GM12878 (cell line): ENCODE data around the gene CST8. TPM values are rescaled to one million over a fixed set of nuclear protein-coding genes. Genes with fewer than 3 reads are reported as not detected.

Experiments
- ATAC-seq: fragments of 200-7000 bp; cut with Tn5 transposase; 3 replicates; pipeline ENCODE4 v1.9.1; 2020; ENCODE audit warnings: mild to moderate bottlenecking, moderate library complexity
- BruUV-seq: library from RNA; stranded (reverse); fragments of 400-500 nt; replicated peaks from 2 replicates; lab custom pipeline; 2021; lab: Mats Ljungman, UMichigan
- CTCF ChIA-PET: fragments of 300-600 bp; sonication (Branson Sonifier 250); formaldehyde crosslinking; extraction: SDS; loops from one replicate; lab custom pipeline; 2021; ENCODE audit warnings: inconsistent platforms; lab: Yijun Ruan, JAX
- POLR2A ChIA-PET: fragments of 350-600 bp; formaldehyde crosslinking; extraction: SDS; loops from one replicate; lab custom pipeline; 2021; ENCODE audit warnings: inconsistent platforms; lab: Charles Lee
- RAD21 ChIA-PET: fragments of 300-600 bp; sonication (Branson Sonifier 250); formaldehyde crosslinking; loops from one replicate; lab custom pipeline; 2023; ENCODE audit warnings: antibody characterized with exemption; ENCODE audit not compliant: unreplicated experiment; lab: Charles Lee
- SMC1A ChIA-PET: fragments of 300-600 bp; sonication (Branson Sonifier 250); formaldehyde crosslinking; loops from one replicate; lab custom pipeline; 2023; ENCODE audit not compliant: unreplicated experiment, uncharacterized antibody; lab: Charles Lee
- DNase-seq: peaks from one replicate; pipeline ENCODE4 v3.0.0-alpha.2; 2011; ENCODE audit warnings: low read depth, low spot score
- FAIRE-seq: peaks from 3 replicates; lab custom pipeline; 2011; peaks lifted over from hg19 to GRCh38; lab: Jason Lieb, UNC
- H2AFZ ChIP-seq: 2 replicates; pipeline ENCODE4 v1.6.0; 2011; ENCODE audit warnings: low read depth, low read length, control low read depth; ENCODE audit not compliant: control insufficient read depth
- H3K27ac ChIP-seq: 2 replicates; pipeline ENCODE4 v1.5.1; 2011; ENCODE audit warnings: control low read depth; ENCODE audit not compliant: control insufficient read depth, insufficient read depth
- H3K27me3 ChIP-seq, 2 experiments: replicated peaks in 1 of 2; 2 replicates each; pipeline versions ENCODE4 v1.6.0 to v1.6.1; 2011; ENCODE audit warnings: low read length in 1 of 2; ENCODE audit not compliant: control insufficient read depth in 2 of 2, insufficient read depth in 2 of 2
- H3K36me3 ChIP-seq, 2 experiments: 2 replicates each; pipeline ENCODE4 v1.5.1; 2011; ENCODE audit warnings: low read length in 1 of 2; ENCODE audit not compliant: control insufficient read depth in 2 of 2, insufficient read depth in 2 of 2
- H3K4me1 ChIP-seq: 2 replicates; pipeline ENCODE4 v1.6.1; 2011; ENCODE audit warnings: mild to moderate bottlenecking, low read length, moderate library complexity, mixed read lengths; ENCODE audit not compliant: control insufficient read depth, insufficient read depth
- H3K4me2 ChIP-seq: 2 replicates; pipeline ENCODE4 v1.6.0; 2011; ENCODE audit warnings: control low read depth; ENCODE audit not compliant: control insufficient read depth, insufficient read depth
- H3K4me3 ChIP-seq: fragments of 200-600 bp; sonication (generic); 2 replicates; pipeline ENCODE4 v1.5.1; 2016
- H3K79me2 ChIP-seq: 2 replicates; pipeline ENCODE4 v1.6.0; 2011; ENCODE audit warnings: low read length; ENCODE audit not compliant: control insufficient read depth, insufficient read depth
- H3K9ac ChIP-seq: 2 replicates; pipeline ENCODE4 v1.8.0; 2011; ENCODE audit warnings: low read length, control low read depth, mixed read lengths; ENCODE audit not compliant: control insufficient read depth, insufficient read depth
- H3K9me3 ChIP-seq: replicated peaks from 3 replicates; pipeline ENCODE4 v1.5.1; 2011; ENCODE audit warnings: mild to moderate bottlenecking, low read length; ENCODE audit not compliant: control insufficient read depth, insufficient read depth
- H4K20me1 ChIP-seq: 2 replicates; pipeline ENCODE4 v1.6.0; 2011; ENCODE audit not compliant: control insufficient read depth, insufficient read depth
- ASH2L ChIP-seq: fragments of 300-600, 200-600 bp; sonication (generic); IDR thresholded peaks from 2 replicates; pipeline ENCODE4 v1.6.1; 2017; ENCODE audit warnings: low read depth, mild to moderate bottlenecking, borderline replicate concordance
- BMI1 ChIP-seq: fragments of 450-650 bp; IDR thresholded peaks from 2 replicates; pipeline ENCODE4 v1.6.1; 2016; ENCODE audit warnings: mild to moderate bottlenecking, moderate library complexity, borderline replicate concordance
- CBX3 ChIP-seq: fragments of 200-600 bp; sonication (generic); IDR thresholded peaks from 2 replicates; pipeline ENCODE4 v1.6.1; 2016; ENCODE audit warnings: low read depth, borderline replicate concordance
- POLR2AphosphoS5 ChIP-seq: IDR thresholded peaks from 2 replicates; pipeline ENCODE4 v1.6.1; 2011; ENCODE audit warnings: mild to moderate bottlenecking, low read length, inconsistent platforms
- SPI1 ChIP-seq: IDR thresholded peaks from 2 replicates; pipeline ENCODE4 v1.6.1; 2011; ENCODE audit warnings: low read depth, mild to moderate bottlenecking, low read length, moderate library complexity, borderline replicate concordance; ENCODE audit not compliant: insufficient read depth
- SRF ChIP-seq, 2 experiments: IDR thresholded peaks; 2 replicates each; pipeline ENCODE4 v1.6.1; 2011; ENCODE audit warnings: low read depth in 2 of 2, low read length in 2 of 2, mild to moderate bottlenecking in 1 of 2, moderate library complexity in 1 of 2
- ZNF24 ChIP-seq: fragments of 450-650 bp; IDR thresholded peaks from 2 replicates; pipeline ENCODE4 v1.6.1; 2017; ENCODE audit warnings: antibody characterized with exemption, mild to moderate bottlenecking
- WGBS: methylation state at CpG from one replicate; pipeline ENCODE4 v1.1.6; 2016; ENCODE audit warnings: low lambda C conversion rate; ENCODE audit not compliant: insufficient replicate concordance, insufficient coverage; ENCODE audit errors: missing lambda C conversion rate; 5-methylcytosine and 5-hydroxymethylcytosine counted together
- in situ Hi-C: fragments of 300-500 bp; cut with MboI; formaldehyde crosslinking; loops from 9 replicates; pipeline ENCODE4 v1.14.3; 2018; ENCODE audit warnings: mixed read lengths
- intact Hi-C: fragments of 100-400 bp; cut with micrococcal nuclease; formaldehyde crosslinking; loops from one replicate; pipeline ENCODE4 v1.14.2; 2022; ENCODE audit not compliant: unreplicated experiment
- polyA plus RNA-seq, 11 experiments: library from polyadenylated mRNA; depleted of rRNA in 4 of 11; unstranded in 6 of 11; stranded (reverse) in 5 of 11; fragments of >200 nt; fragmentation: Nextera tagmentation in 4 of 11; fragmentation: Illumina TruSeq in 1 of 11; extraction: Ambion mirVana in 4 of 11; extraction: Trizol in 1 of 11; gene quantifications; 1 replicate in 1 of 11; 2 replicates in 10 of 11; pipeline versions ENCODE4 v1.2.1 to v1.2.3, GENCODE V29; 2011 to 2016; ENCODE audit warnings: inconsistent platforms in 2 of 11, missing spikeins in 2 of 11, low read depth in 1 of 11
- total RNA-seq, 4 experiments: library from RNA; depleted of rRNA in 3 of 4; stranded (reverse); fragments of >200 nt in 3 of 4; fragmentation: Illumina TruSeq in 1 of 4; extraction: Trizol in 1 of 4; gene quantifications; 2 replicates each; pipeline versions ENCODE4 v1.2.1 to v1.2.3, GENCODE V29; 2013 to 2021
- TF ChIP-seq, protein P1 (sequence below): IDR thresholded peaks from 2 replicates; pipeline ENCODE4 v1.6.1; 2011; ENCODE audit warnings: borderline replicate concordance, low read depth, mild to moderate bottlenecking, moderate library complexity, low read length; ENCODE audit not compliant: insufficient read depth, poor library complexity, severe bottlenecking

Gene CST8
- total and polyA plus RNA-seq, 10 of the 15 experiments (the other 5 are each of a cell fraction or from before 2014, with no cell fraction given), result not detected

GRCh38 chr20:23534801-23535593 is 44.1 kb downstream of the CST8 start:
- H3K4me2 ChIP-seq, result no peak overlapping the region
- no peak for TF ChIP-seq ZNF24
- TF ChIP-seq POLR2AphosphoS5, result no peak
- no peak for TF ChIP-seq ASH2L
- TF ChIP-seq, protein P1, sequence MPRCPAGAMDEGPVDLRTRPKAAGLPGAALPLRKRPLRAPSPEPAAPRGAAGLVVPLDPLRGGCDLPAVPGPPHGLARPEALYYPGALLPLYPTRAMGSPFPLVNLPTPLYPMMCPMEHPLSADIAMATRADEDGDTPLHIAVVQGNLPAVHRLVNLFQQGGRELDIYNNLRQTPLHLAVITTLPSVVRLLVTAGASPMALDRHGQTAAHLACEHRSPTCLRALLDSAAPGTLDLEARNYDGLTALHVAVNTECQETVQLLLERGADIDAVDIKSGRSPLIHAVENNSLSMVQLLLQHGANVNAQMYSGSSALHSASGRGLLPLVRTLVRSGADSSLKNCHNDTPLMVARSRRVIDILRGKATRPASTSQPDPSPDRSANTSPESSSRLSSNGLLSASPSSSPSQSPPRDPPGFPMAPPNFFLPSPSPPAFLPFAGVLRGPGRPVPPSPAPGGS, result peak; percentile 41
- no peak for TF ChIP-seq SRF (IDR thresholded peaks at IDR 0.05; ENCODE audit: low read depth in 2 of 2, low read length in 2 of 2)
- no peak for TF ChIP-seq CBX3
- no peak for TF ChIP-seq SPI1
- TF ChIP-seq BMI1, result no peak
- ChIA-PET POLR2A (interaction anchor here (0.7 kb wide), 1 partner anchor 1617 kb away, joined by 3 read pairs; no protein-coding TSS in a partner anchor), SMC1A (no interaction called here), RAD21 (no interaction called here), CTCF (no interaction called here)
- no peak overlapping the region for H3K9ac ChIP-seq
- no peak overlapping the region for H3K27ac ChIP-seq
- H3K4me3 ChIP-seq, result no peak overlapping the region
- DNase-seq (no peak), ATAC-seq (no peak), FAIRE-seq (no peak)
- H2AFZ ChIP-seq, result no peak overlapping the region
- in situ Hi-C loops (no loop called here), intact Hi-C loops (no loop called here)
- H3K4me1 ChIP-seq, result peaks cover 8% of the 10 kb centered on the region
- H3K9me3 ChIP-seq, result no peaks in the 10 kb centered on the region; the same call in 2 of the 3 replicates
- WGBS, result 41% methylated on average over 20 of the region's 20 CpGs
- no peaks in the 10 kb centered on the region for H3K36me3 ChIP-seq
- no peaks in the 10 kb centered on the region for H4K20me1 ChIP-seq
- no peaks in the 10 kb centered on the region for H3K79me2 ChIP-seq
- BruUV-seq, result no TSS peak
- no peaks in the 10 kb centered on the region for H3K27me3 ChIP-seq
